ENCODE measurements around the gene GMDS. TPM values are rescaled to one million over a fixed set of nuclear protein-coding genes. Genes with fewer than 3 reads are reported as not detected.

Gene GMDS
- total RNA-seq, 5 donors from 2014 or later (not counting 1 experiment from before 2014, with no cell fraction given): 12.9 to 21.5 (median 14.6) TPM

- ChIA-PET CTCF (interaction anchor here (0.6 to 1.1 kb wide), 4 partner anchors 320 to 1034 kb away, joined by 3 to 6 read pairs (median 3); no protein-coding TSS in a partner anchor), POLR2A (no interaction called here)
- no peak overlapping the region for H3K27ac Mint-ChIP-seq
- no peaks in the 10 kb centered on the region for H3K36me3 Mint-ChIP-seq
- no peak overlapping the region for H3K4me3 Mint-ChIP-seq
- Histone ChIP-seq H3K27me3 (replicated peaks in 1 of 2; ENCODE audit: control insufficient read depth in 2 of 2, extremely low read depth in 1 of 2, insufficient read depth in 2 of 2, low read length in 1 of 2) (peaks cover 8 to 76% of the 10 kb centered on the region in 2 experiments), H3K4me3 (ENCODE audit: control insufficient read depth in 1 of 2, extremely low read depth in 1 of 2, low read length in 1 of 2) (no peak overlapping the region), H3K27ac (ENCODE audit: low read length) (no peak overlapping the region), H3K4me1 (ENCODE audit: control insufficient read depth in 1 of 2, extremely low read depth in 1 of 2, insufficient read depth in 2 of 2, low read length in 2 of 2) (peaks cover 0 to 19% of the 10 kb centered on the region in 2 experiments), H3K9me3 (no peaks in the 10 kb centered on the region), H3K36me3 (ENCODE audit: control insufficient read depth in 2 of 2, extremely low read depth in 1 of 2, insufficient read depth in 1 of 2, low read length in 1 of 2) (no peaks in the 10 kb centered on the region)
- WGBS (ENCODE audit: insufficient coverage): 40% methylated on average over 1 of the region's 3 CpGs
- H3K27me3 Mint-ChIP-seq: peaks cover 69 to 74% of the 10 kb centered on the region in 2 donors
- H3K9me3 Mint-ChIP-seq: no peaks in the 10 kb centered on the region
- ATAC-seq (replicated peaks in 1 of 4) (no peak), DNase-seq (no peak)
- H3K4me1 Mint-ChIP-seq: peaks cover 5 to 7% (median 6%) of the 10 kb centered on the region in 3 donors
Observed at GRCh38 chr6:1600063-1600763, 645.2 kb downstream of the GMDS start.

- H3K27ac Mint-ChIP-seq: no peak overlapping the region
- POLR2A ChIA-PET: no interaction called here
- no peak overlapping the region for H3K4me3 Mint-ChIP-seq
- H3K27me3 Mint-ChIP-seq: peaks cover 68 to 77% of the 10 kb centered on the region in 2 donors
- H3K4me1 ChIP-seq (ENCODE audit: control insufficient read depth in 1 of 2, extremely low read depth in 1 of 2, insufficient read depth in 2 of 2, low read length in 2 of 2): peaks cover 0 to 12% of the 10 kb centered on the region in 2 experiments
- DNase-seq (no peak), ATAC-seq (replicated peaks in 1 of 4) (no peak)
- H3K36me3 ChIP-seq (ENCODE audit: control insufficient read depth in 2 of 2, extremely low read depth in 1 of 2, insufficient read depth in 1 of 2, low read length in 1 of 2): no peaks in the 10 kb centered on the region
- H3K9me3 Mint-ChIP-seq: no peaks in the 10 kb centered on the region
- CTCF ChIA-PET: interaction anchor here in 1 of 2 donors (0.6 to 0.8 kb wide), 2 partner anchors 202 to 757 kb away, joined by 3 to 4 read pairs; no protein-coding TSS in a partner anchor
- H3K9me3 ChIP-seq: no peaks in the 10 kb centered on the region
- peaks cover 8 to 76% of the 10 kb centered on the region in 2 experiments for H3K27me3 ChIP-seq (replicated peaks in 1 of 2; ENCODE audit: control insufficient read depth in 2 of 2, extremely low read depth in 1 of 2, insufficient read depth in 2 of 2, low read length in 1 of 2)
- no peak overlapping the region for H3K27ac ChIP-seq (ENCODE audit: low read length)
- H3K36me3 Mint-ChIP-seq: no peaks in the 10 kb centered on the region
- H3K4me3 ChIP-seq (ENCODE audit: control insufficient read depth in 1 of 2, extremely low read depth in 1 of 2, low read length in 1 of 2): no peak overlapping the region
- peaks cover 5 to 7% (median 6%) of the 10 kb centered on the region in 3 donors for H3K4me1 Mint-ChIP-seq
- WGBS (ENCODE audit: insufficient coverage): 91% methylated on average over 10 of the region's 10 CpGs
Observed at GRCh38 chr6:1599469-1599868, 645.9 kb downstream of the GMDS start.

GRCh38 chr6:1598886-1599285 lies 646.5 kb downstream of the GMDS start:
- Histone ChIP-seq H3K9me3 (no peaks in the 10 kb centered on the region), H3K4me1 (ENCODE audit: control insufficient read depth in 1 of 2, extremely low read depth in 1 of 2, insufficient read depth in 2 of 2, low read length in 2 of 2) (peaks cover 0 to 6% of the 10 kb centered on the region in 2 experiments), H3K27me3 (replicated peaks in 1 of 2; ENCODE audit: control insufficient read depth in 2 of 2, extremely low read depth in 1 of 2, insufficient read depth in 2 of 2, low read length in 1 of 2) (peaks cover 8 to 76% of the 10 kb centered on the region in 2 experiments), H3K36me3 (ENCODE audit: control insufficient read depth in 2 of 2, extremely low read depth in 1 of 2, insufficient read depth in 1 of 2, low read length in 1 of 2) (no peaks in the 10 kb centered on the region), H3K27ac (ENCODE audit: low read length) (no peak overlapping the region), H3K4me3 (ENCODE audit: control insufficient read depth in 1 of 2, extremely low read depth in 1 of 2, low read length in 1 of 2) (no peak overlapping the region)
- ChIA-PET CTCF (interaction anchor here (0.6 to 4.4 kb wide), 4 partner anchors 9 to 1035 kb away, joined by 3 to 53 read pairs (median 4); no protein-coding TSS in a partner anchor), POLR2A (no interaction called here)
- WGBS (ENCODE audit: insufficient coverage): 85% methylated on average over 24 of the region's 24 CpGs
- Mint-ChIP-seq H3K27ac (no peak overlapping the region), H3K36me3 (no peaks in the 10 kb centered on the region), H3K4me1 (peaks cover 5 to 7% (median 6%) of the 10 kb centered on the region in 3 donors), H3K4me3 (no peak overlapping the region), H3K27me3 (peaks cover 68 to 79% of the 10 kb centered on the region in 2 donors), H3K9me3 (no peaks in the 10 kb centered on the region)
- ATAC-seq (replicated peaks in 1 of 4) (no peak), DNase-seq (no peak)

GRCh38 chr6:1598433-1598832 lies 647.0 kb downstream of the GMDS start:
- ATAC-seq (replicated peaks in 1 of 4) (no peak), DNase-seq (no peak)
- H3K9me3 ChIP-seq: no peaks in the 10 kb centered on the region
- WGBS (ENCODE audit: insufficient coverage): 88% methylated on average over 7 of the region's 10 CpGs
- peaks cover 8 to 76% of the 10 kb centered on the region in 2 experiments for H3K27me3 ChIP-seq (replicated peaks in 1 of 2; ENCODE audit: control insufficient read depth in 2 of 2, extremely low read depth in 1 of 2, insufficient read depth in 2 of 2, low read length in 1 of 2)
- peaks cover 5 to 7% (median 6%) of the 10 kb centered on the region in 3 donors for H3K4me1 Mint-ChIP-seq
- POLR2A ChIA-PET: no interaction called here
- H3K4me3 ChIP-seq (ENCODE audit: control insufficient read depth in 1 of 2, extremely low read depth in 1 of 2, low read length in 1 of 2): no peak overlapping the region
- H3K9me3 Mint-ChIP-seq: no peaks in the 10 kb centered on the region
- H3K4me3 Mint-ChIP-seq: no peak overlapping the region
- no peak overlapping the region for H3K27ac Mint-ChIP-seq
- no peaks in the 10 kb centered on the region for H3K36me3 ChIP-seq (ENCODE audit: control insufficient read depth in 2 of 2, extremely low read depth in 1 of 2, insufficient read depth in 1 of 2, low read length in 1 of 2)
- H3K27ac ChIP-seq (ENCODE audit: low read length): no peak overlapping the region
- H3K36me3 Mint-ChIP-seq: no peaks in the 10 kb centered on the region
- peaks cover 68 to 79% of the 10 kb centered on the region in 2 donors for H3K27me3 Mint-ChIP-seq
- CTCF ChIA-PET: interaction anchor here (1.0 to 4.4 kb wide), 6 partner anchors 8 to 1151 kb away, joined by 3 to 53 read pairs (median 5); partner anchors contain the start of gene MYLK4 (in 1 of the 2)
- peaks cover 0 to 6% of the 10 kb centered on the region in 2 experiments for H3K4me1 ChIP-seq (ENCODE audit: control insufficient read depth in 1 of 2, extremely low read depth in 1 of 2, insufficient read depth in 2 of 2, low read length in 2 of 2)

- H3K27me3 ChIP-seq (replicated peaks in 1 of 2; ENCODE audit: control insufficient read depth in 2 of 2, extremely low read depth in 1 of 2, insufficient read depth in 2 of 2, low read length in 1 of 2): peaks cover 5 to 77% of the 10 kb centered on the region in 2 experiments
- DNase-seq (no peak), ATAC-seq (replicated peaks in 1 of 4) (no peak)
- peaks cover 5 to 7% (median 6%) of the 10 kb centered on the region in 3 donors for H3K4me1 Mint-ChIP-seq
- no peaks in the 10 kb centered on the region for H3K9me3 ChIP-seq
- no peak overlapping the region for H3K27ac ChIP-seq (ENCODE audit: low read length)
- no peak overlapping the region for H3K4me3 Mint-ChIP-seq
- no peak overlapping the region for H3K4me3 ChIP-seq (ENCODE audit: control insufficient read depth in 1 of 2, extremely low read depth in 1 of 2, low read length in 1 of 2)
- peaks cover 0 to 6% of the 10 kb centered on the region in 2 experiments for H3K4me1 ChIP-seq (ENCODE audit: control insufficient read depth in 1 of 2, extremely low read depth in 1 of 2, insufficient read depth in 2 of 2, low read length in 2 of 2)
- POLR2A ChIA-PET: no interaction called here
- H3K36me3 Mint-ChIP-seq: no peaks in the 10 kb centered on the region
- H3K36me3 ChIP-seq (ENCODE audit: control insufficient read depth in 2 of 2, extremely low read depth in 1 of 2, insufficient read depth in 1 of 2, low read length in 1 of 2): no peaks in the 10 kb centered on the region
- no peaks in the 10 kb centered on the region for H3K9me3 Mint-ChIP-seq
- H3K27me3 Mint-ChIP-seq: peaks cover 63 to 75% of the 10 kb centered on the region in 2 donors
- CTCF ChIA-PET: interaction anchor here (0.6 to 4.4 kb wide), 8 partner anchors 8 to 1152 kb away, joined by 3 to 53 read pairs (median 5); partner anchors contain the start of gene MYLK4 (in 1 of the 2)
- 100% methylated on average over 2 of the region's 5 CpGs for WGBS (ENCODE audit: insufficient coverage)
- H3K27ac Mint-ChIP-seq: no peak overlapping the region
Observed at GRCh38 chr6:1597924-1598323, 647.5 kb downstream of the GMDS start.

- H3K4me3 ChIP-seq (ENCODE audit: control insufficient read depth in 1 of 2, extremely low read depth in 1 of 2, low read length in 1 of 2): no peak overlapping the region
- ATAC-seq (replicated peaks in 1 of 4) (no peak), DNase-seq (no peak)
- H3K27me3 Mint-ChIP-seq: peaks cover 56 to 71% of the 10 kb centered on the region in 2 donors
- no peaks in the 10 kb centered on the region for H3K9me3 ChIP-seq
- H3K36me3 ChIP-seq (ENCODE audit: control insufficient read depth in 2 of 2, extremely low read depth in 1 of 2, insufficient read depth in 1 of 2, low read length in 1 of 2): no peaks in the 10 kb centered on the region
- no peak overlapping the region for H3K27ac Mint-ChIP-seq
- ChIA-PET CTCF (interaction anchor here (0.6 to 4.4 kb wide), 23 partner anchors 7 to 1153 kb away, joined by 3 to 53 read pairs (median 5); partner anchors contain the start of gene MYLK4 (in 2 of the 2)), POLR2A (no interaction called here)
- no peak overlapping the region for H3K4me3 Mint-ChIP-seq
- peaks cover 4 to 74% of the 10 kb centered on the region in 2 experiments for H3K27me3 ChIP-seq (replicated peaks in 1 of 2; ENCODE audit: control insufficient read depth in 2 of 2, extremely low read depth in 1 of 2, insufficient read depth in 2 of 2, low read length in 1 of 2)
- peaks cover 5 to 7% (median 6%) of the 10 kb centered on the region in 3 donors for H3K4me1 Mint-ChIP-seq
- WGBS (ENCODE audit: insufficient coverage): 60% methylated on average over 1 of the region's 8 CpGs
- H3K9me3 Mint-ChIP-seq: no peaks in the 10 kb centered on the region
- no peak overlapping the region for H3K27ac ChIP-seq (ENCODE audit: low read length)
- H3K4me1 ChIP-seq (ENCODE audit: control insufficient read depth in 1 of 2, extremely low read depth in 1 of 2, insufficient read depth in 2 of 2, low read length in 2 of 2): peaks cover 0 to 6% of the 10 kb centered on the region in 2 experiments
- no peaks in the 10 kb centered on the region for H3K36me3 Mint-ChIP-seq
Observed at GRCh38 chr6:1597121-1597744, 648.2 kb downstream of the GMDS start.

Measured in T-cell (primary cell).